HepG2 (cell line): ENCODE data around the gene IL22. TPM values are rescaled to one million over a fixed set of nuclear protein-coding genes. Genes with fewer than 3 reads are reported as not detected.

Source experiments
- ATAC-seq: fragments of 200-7000 bp; cut with Tn5 transposase; 3 replicates; pipeline ENCODE4 v1.9.1; 2020; ENCODE audit warnings: mild to moderate bottlenecking, moderate library complexity
- BruUV-seq: library from RNA; stranded (reverse); fragments of 400-500 nt; replicated peaks from 2 replicates; lab custom pipeline; 2021; lab: Mats Ljungman, UMichigan
- CTCF ChIA-PET: fragments of 300-600 bp; formaldehyde crosslinking; extraction: SDS; loops from one replicate; lab custom pipeline; 2021; ENCODE audit warnings: low total read pairs, inconsistent platforms, low intra/inter-chr PET ratio; lab: Yijun Ruan, JAX
- POLR2A ChIA-PET: fragments of 350-600 bp; sonication (Branson Sonifier 250); formaldehyde crosslinking; loops from one replicate; lab custom pipeline; 2020; ENCODE audit warnings: antibody characterized with exemption, inconsistent platforms; lab: Yijun Ruan, JAX
- DNase-seq: peaks from one replicate; pipeline ENCODE4 v3.0.0-alpha.2; 2015; ENCODE audit warnings: low spot score
- FAIRE-seq: peaks from 3 replicates; lab custom pipeline; 2011; peaks lifted over from hg19 to GRCh38; lab: Jason Lieb, UNC
- H2AFZ ChIP-seq: one replicate; pipeline ENCODE4 v1.6.1; 2011; ENCODE audit warnings: low read length, inconsistent platforms
- H3K27ac ChIP-seq: fragments of 300-600 bp; 3 replicates; pipeline ENCODE4 v1.8.0; 2011; ENCODE audit warnings: mixed run types, mild to moderate bottlenecking, mixed read lengths, low read length, inconsistent platforms; ENCODE audit not compliant: insufficient read depth; ENCODE audit errors: extremely low read length
- H3K27me3 ChIP-seq, 2 experiments: fragments of 200-600 bp in 1 of 2; 2 replicates in 1 of 2; 3 replicates in 1 of 2; pipeline versions ENCODE4 v1.6.0 to v1.8.0; 2011; ENCODE audit warnings: low read length in 2 of 2, mild to moderate bottlenecking in 2 of 2, moderate library complexity in 2 of 2, inconsistent platforms in 1 of 2; ENCODE audit not compliant: insufficient read depth in 2 of 2, control insufficient read depth in 1 of 2
- H3K36me3 ChIP-seq, 2 experiments: fragments of 200-600 bp in 1 of 2; replicated peaks in 1 of 2; 2 replicates in 1 of 2; 3 replicates in 1 of 2; pipeline versions ENCODE4 v1.5.1 to v1.8.0; 2011; ENCODE audit warnings: low read length in 2 of 2, inconsistent platforms in 1 of 2; ENCODE audit not compliant: insufficient read depth in 2 of 2, control insufficient read depth in 1 of 2
- H3K4me1 ChIP-seq: 2 replicates; pipeline ENCODE4 v1.5.1; 2012; ENCODE audit warnings: low read length, inconsistent platforms; ENCODE audit not compliant: insufficient read depth
- H3K4me2 ChIP-seq: 2 replicates; pipeline ENCODE4 v1.6.0; 2011; ENCODE audit warnings: low read depth, low read length, inconsistent platforms
- H3K4me3 ChIP-seq, 3 experiments: fragments of 200-600 bp in 1 of 3; sonication (generic), shearing (Covaris generic) in 1 of 3; replicated peaks in 1 of 3; 2 replicates each; pipeline ENCODE4 v1.5.1; 2011 to 2016; ENCODE audit warnings: low read length in 3 of 3, inconsistent platforms in 2 of 3, low read depth in 2 of 3, mild to moderate bottlenecking in 2 of 3, control low read depth in 1 of 3, mixed read lengths in 1 of 3; ENCODE audit not compliant: insufficient read depth in 1 of 3
- H3K79me2 ChIP-seq: one replicate; pipeline ENCODE4 v1.6.1; 2011; ENCODE audit warnings: low read length, inconsistent platforms; ENCODE audit not compliant: insufficient read depth
- H3K9ac ChIP-seq: 2 replicates; pipeline ENCODE4 v1.6.0; 2011; ENCODE audit warnings: mild to moderate bottlenecking, low read depth, low read length, inconsistent platforms; ENCODE audit not compliant: insufficient read depth
- H3K9me3 ChIP-seq: 2 replicates; pipeline ENCODE4 v1.5.1; 2012; ENCODE audit warnings: mild to moderate bottlenecking, low read length
- H4K20me1 ChIP-seq: 2 replicates; pipeline ENCODE4 v1.6.0; 2011; ENCODE audit warnings: inconsistent platforms, mild to moderate bottlenecking, low read length, moderate library complexity; ENCODE audit not compliant: insufficient read depth
- CEBPZ ChIP-seq: IDR thresholded peaks from 2 replicates; pipeline ENCODE4 v1.6.1; 2012; ENCODE audit warnings: low read length, improper control_type of control experiment
- JUNB ChIP-seq: sonication (generic); formaldehyde crosslinking; IDR thresholded peaks from 2 replicates; pipeline ENCODE4 v1.8.0; 2022; ENCODE audit warnings: missing genetic modification reagents, mild to moderate bottlenecking, borderline replicate concordance
- MLXIP ChIP-seq: sonication (generic); formaldehyde crosslinking; IDR thresholded peaks from 2 replicates; pipeline ENCODE4 v1.9.0; 2021; ENCODE audit warnings: missing genetic modification reagents, borderline replicate concordance
- NFKB2 ChIP-seq: sonication (generic); formaldehyde crosslinking; IDR thresholded peaks from 2 replicates; pipeline ENCODE4 v1.4.0; 2020; ENCODE audit warnings: missing genetic modification reagents, borderline replicate concordance
- NKX3-1 ChIP-seq: sonication (generic); formaldehyde crosslinking; IDR thresholded peaks from 2 replicates; pipeline ENCODE4 v1.5.0; 2020; ENCODE audit warnings: missing genetic modification reagents
- PBX3 ChIP-seq: sonication (generic); formaldehyde crosslinking; IDR thresholded peaks from 2 replicates; pipeline ENCODE4 v1.8.1; 2023; ENCODE audit warnings: missing genetic modification reagents, inconsistent platforms, borderline replicate concordance
- PRMT3 ChIP-seq: sonication (generic); formaldehyde crosslinking; IDR thresholded peaks from 2 replicates; pipeline ENCODE4 v1.8.1; 2022; ENCODE audit warnings: low read depth, mild to moderate bottlenecking, moderate library complexity, missing genetic modification reagents, borderline replicate concordance
- SMAD9 ChIP-seq: sonication (generic); formaldehyde crosslinking; IDR thresholded peaks from 2 replicates; pipeline ENCODE4 v1.5.1; 2020; ENCODE audit warnings: mild to moderate bottlenecking, missing genetic modification reagents
- TBX3 ChIP-seq: fragments of 450-650 bp; IDR thresholded peaks from 2 replicates; pipeline ENCODE4 v1.6.1; 2017; ENCODE audit warnings: antibody characterized with exemption, mild to moderate bottlenecking, inconsistent platforms, borderline replicate concordance
- ZFP41 ChIP-seq: sonication (generic); formaldehyde crosslinking; IDR thresholded peaks from 2 replicates; pipeline ENCODE4 v1.4.0; 2020; ENCODE audit warnings: mild to moderate bottlenecking, missing genetic modification reagents, borderline replicate concordance
- ZNF17 ChIP-seq: sonication (generic); formaldehyde crosslinking; IDR thresholded peaks from 2 replicates; pipeline ENCODE4 v1.5.0; 2020; ENCODE audit warnings: mild to moderate bottlenecking, missing genetic modification reagents
- ZNF512 ChIP-seq: sonication (generic); formaldehyde crosslinking; IDR thresholded peaks from 2 replicates; pipeline ENCODE4 v1.4.0; 2020; ENCODE audit warnings: mild to moderate bottlenecking, missing genetic modification reagents
- ZNF567 ChIP-seq: sonication (generic); formaldehyde crosslinking; IDR thresholded peaks from 2 replicates; pipeline ENCODE4 v1.8.1; 2023; ENCODE audit warnings: mild to moderate bottlenecking, missing genetic modification reagents, borderline replicate concordance
- ZNF570 ChIP-seq: sonication (generic); formaldehyde crosslinking; IDR thresholded peaks from 2 replicates; pipeline ENCODE4 v1.4.0; 2020; ENCODE audit warnings: mild to moderate bottlenecking, missing genetic modification reagents, borderline replicate concordance
- WGBS: methylation state at CpG from one replicate; pipeline ENCODE4 v1.1.6; 2017; ENCODE audit warnings: low lambda C conversion rate; 5-methylcytosine and 5-hydroxymethylcytosine counted together
- in situ Hi-C: cut with HindIII; loops from 2 replicates; pipeline ENCODE4 v1.10.0; 2017; ENCODE audit warnings: low pct_unique_long_range_greater_than_20kb; ENCODE audit not compliant: extremely low pct_ligation_motif_present
- intact Hi-C: fragments of 100-400 bp; cut with micrococcal nuclease; formaldehyde crosslinking; loops from one replicate; pipeline ENCODE4 v1.10.0; 2022; ENCODE audit not compliant: unreplicated experiment
- polyA plus RNA-seq, 8 experiments: library from polyadenylated mRNA; depleted of rRNA in 3 of 8; stranded (reverse) in 7 of 8; unstranded in 1 of 8; fragments of >200 nt; fragmentation: Illumina TruSeq in 4 of 8; extraction: Trizol in 4 of 8; gene quantifications; 2 replicates each; pipeline versions ENCODE4 v1.2.1 to v1.2.3, GENCODE V29; 2011 to 2016; ENCODE audit warnings: low read depth in 4 of 8, missing spikeins in 1 of 8, mixed read lengths in 1 of 8; ENCODE audit not compliant: insufficient read depth in 1 of 8
- total RNA-seq, 5 experiments: library from RNA; depleted of rRNA; stranded (reverse); fragments of >200 nt; fragmentation: Illumina TruSeq; extraction: Trizol; gene quantifications; 2 replicates each; pipeline ENCODE4 v1.2.3, GENCODE V29; 2016; ENCODE audit warnings: low read depth in 1 of 5

Gene IL22
- total and polyA plus RNA-seq, 2 of the 13 experiments (the other 11 are each of a cell fraction or from before 2014, with no cell fraction given): not detected

GRCh38 chr12:68206446-68206845 is 47.0 kb downstream of the IL22 start:
- in situ Hi-C loops: no loop called here
- intact Hi-C loops: no loop called here
- Histone ChIP-seq H3K4me3 (no peak overlapping the region), H3K79me2 (no peaks in the 10 kb centered on the region), H3K27me3 (no peaks in the 10 kb centered on the region; a peak in 1 of 5 replicates), H3K4me2 (no peak overlapping the region), H3K9me3 (no peaks in the 10 kb centered on the region), H3K36me3 (no peaks in the 10 kb centered on the region), H3K27ac (no peak overlapping the region), H4K20me1 (no peaks in the 10 kb centered on the region), H2AFZ (no peak overlapping the region), H3K4me1 (no peaks in the 10 kb centered on the region), H3K9ac (no peak overlapping the region)
- ATAC-seq (no peak), FAIRE-seq (no peak), DNase-seq (no peak)
- POLR2A ChIA-PET: no interaction called here
- CTCF ChIA-PET: no interaction called here
- WGBS: 0% methylated on average over 1 of the region's 1 CpG
- BruUV-seq: no TSS peak
- TF ChIP-seq ZNF570 (no peak), PRMT3 (CRISPR knock-in tag) (no peak), CEBPZ (no peak), NKX3-1 (CRISPR knock-in tag) (no peak), JUNB (CRISPR knock-in tag) (no peak), ZFP41 (CRISPR knock-in tag) (no peak), ZNF17 (CRISPR knock-in tag) (no peak), TBX3 (no peak), PBX3 (CRISPR knock-in tag) (no peak), ZNF512 (CRISPR knock-in tag) (no peak), MLXIP (CRISPR knock-in tag) (no peak), NFKB2 (CRISPR knock-in tag) (no peak), ZNF567 (CRISPR knock-in tag) (no peak), SMAD9 (CRISPR knock-in tag) (no peak)
